ENCODE data around the gene PRDM16.
A peak's percentile ranks its signal among the peaks of the same experiment; 100 is the strongest.

Gene PRDM16

DNA sequence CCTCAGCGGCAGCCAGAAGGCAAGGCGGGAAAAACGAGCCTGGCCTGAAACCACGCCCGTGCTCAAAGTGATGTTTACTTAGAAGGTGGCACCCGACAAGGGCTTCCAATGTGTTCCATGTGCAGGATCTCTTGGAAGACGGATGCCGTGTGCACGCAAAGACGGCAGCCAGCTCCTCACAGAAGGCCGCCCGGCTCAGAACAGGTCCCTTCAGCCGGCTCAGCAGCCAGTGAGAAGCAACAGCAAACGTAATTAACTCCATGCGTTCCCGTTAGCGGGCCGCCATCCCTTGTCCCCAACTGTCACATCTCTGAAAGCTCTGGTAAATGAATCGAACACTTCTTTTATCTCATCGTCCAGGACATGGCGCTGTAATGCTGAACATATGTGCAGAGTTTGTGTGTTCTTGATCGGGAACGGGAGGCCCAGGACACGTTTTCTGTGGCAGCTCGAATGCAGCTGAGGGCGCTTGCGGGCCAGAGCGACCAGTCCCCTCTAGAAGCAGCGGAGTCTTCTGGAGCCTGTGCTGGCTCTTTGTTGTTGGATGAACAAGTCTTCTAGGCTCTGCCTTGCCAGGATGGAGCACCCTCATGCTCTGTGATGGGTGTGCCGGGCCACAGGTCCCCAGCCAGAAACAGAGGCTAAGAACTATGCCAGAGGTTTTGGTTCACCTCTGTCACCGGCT, 290.9 kb downstream of the PRDM16 start:
- Histone ChIP-seq H3K4me1 (ENCODE audit: control insufficient read depth, insufficient read depth, low read length) (no peaks in the 10 kb centered on the region; the same call in 1 of the 2 replicates), H3K27ac (ENCODE audit: extremely low read depth, low read depth, low read length) (no peak overlapping the region), H3K36me3 (ENCODE audit: control insufficient read depth in 2 of 2, insufficient read depth in 1 of 2, low read length in 2 of 2) (no peaks in the 10 kb centered on the region), H3K4me3 (ENCODE audit: low read depth, low read length) (no peak overlapping the region), H3K9me3 (ENCODE audit: control insufficient read depth, insufficient read depth, low read depth, low read length) (no peaks in the 10 kb centered on the region)
- ChIA-PET POLR2A (no interaction called here), CTCF (no interaction called here)
- TF ChIP-seq ZNF335 (tag by site-specific recombination; conservative IDR thresholded peaks at IDR 0.05), result no peak
- TF ChIP-seq ZNF37A (tag by site-specific recombination; IDR thresholded peaks at IDR 0.05), result no peak
- TF ChIP-seq KLF1 (tag by site-specific recombination; IDR thresholded peaks at IDR 0.05), result peak; percentile 82

DNA sequence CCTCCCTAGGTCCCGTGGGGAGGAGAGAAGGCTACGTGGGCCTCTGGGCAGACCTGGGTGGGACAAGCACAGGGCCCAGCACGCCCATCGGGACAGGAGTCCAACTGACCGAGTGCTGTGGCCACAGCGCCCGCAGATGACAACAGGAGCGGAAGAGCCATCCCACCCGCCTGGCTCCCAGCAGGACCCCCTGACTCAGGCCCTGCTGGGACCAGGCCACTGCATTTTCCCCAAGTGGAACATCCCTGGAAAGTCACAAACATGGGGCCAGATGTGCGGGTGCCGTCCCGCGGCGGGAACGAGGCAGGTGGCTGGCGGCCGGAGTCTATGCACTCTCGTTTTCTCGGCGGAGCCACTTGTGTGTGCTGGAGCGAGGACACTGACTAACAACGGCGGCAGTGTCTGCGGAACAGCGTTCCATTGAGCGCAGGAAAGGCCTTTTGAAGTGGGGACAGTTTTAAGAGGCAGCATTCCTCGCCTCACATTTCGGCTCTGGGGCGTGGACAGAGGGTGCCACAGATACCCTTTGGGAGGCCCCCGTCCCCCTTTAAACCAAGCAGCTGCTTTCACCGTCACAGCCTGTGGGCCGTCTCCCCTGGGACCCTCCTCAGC, 291.7 kb downstream of the PRDM16 start:
- ChIA-PET CTCF (interaction anchor here (0.7 kb wide), 1 partner anchor 946 kb away, joined by 3 read pairs; no protein-coding TSS in a partner anchor), POLR2A (no interaction called here)
- peaks cover 6% of the 10 kb centered on the region for H3K4me1 ChIP-seq (ENCODE audit: control insufficient read depth, insufficient read depth, low read length)
- TF ChIP-seq, protein P1, sequence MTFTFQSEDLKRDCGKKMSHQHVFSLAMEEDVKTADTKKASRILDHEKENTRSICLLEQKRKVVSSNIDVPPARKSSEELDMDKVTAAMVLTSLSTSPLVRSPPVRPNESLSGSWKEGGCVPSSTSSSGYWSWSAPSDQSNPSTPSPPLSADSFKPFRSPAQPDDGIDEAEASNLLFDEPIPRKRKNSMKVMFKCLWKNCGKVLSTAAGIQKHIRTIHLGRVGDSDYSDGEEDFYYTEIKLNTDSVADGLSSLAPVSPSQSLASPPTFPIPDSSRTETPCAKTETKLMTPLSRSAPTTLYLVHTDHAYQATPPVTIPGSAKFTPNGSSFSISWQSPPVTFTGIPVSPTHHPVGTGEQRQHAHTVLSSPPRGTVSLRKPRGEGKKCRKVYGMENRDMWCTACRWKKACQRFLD (tag by site-specific recombination; IDR thresholded peaks at IDR 0.05), result no peak
- TF ChIP-seq, protein P2, sequence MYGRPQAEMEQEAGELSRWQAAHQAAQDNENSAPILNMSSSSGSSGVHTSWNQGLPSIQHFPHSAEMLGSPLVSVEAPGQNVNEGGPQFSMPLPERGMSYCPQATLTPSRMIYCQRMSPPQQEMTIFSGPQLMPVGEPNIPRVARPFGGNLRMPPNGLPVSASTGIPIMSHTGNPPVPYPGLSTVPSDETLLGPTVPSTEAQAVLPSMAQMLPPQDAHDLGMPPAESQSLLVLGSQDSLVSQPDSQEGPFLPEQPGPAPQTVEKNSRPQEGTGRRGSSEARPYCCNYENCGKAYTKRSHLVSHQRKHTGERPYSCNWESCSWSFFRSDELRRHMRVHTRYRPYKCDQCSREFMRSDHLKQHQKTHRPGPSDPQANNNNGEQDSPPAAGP (tag by site-specific recombination; IDR thresholded peaks at IDR 0.05), result no peak
- TF ChIP-seq, protein P3, sequence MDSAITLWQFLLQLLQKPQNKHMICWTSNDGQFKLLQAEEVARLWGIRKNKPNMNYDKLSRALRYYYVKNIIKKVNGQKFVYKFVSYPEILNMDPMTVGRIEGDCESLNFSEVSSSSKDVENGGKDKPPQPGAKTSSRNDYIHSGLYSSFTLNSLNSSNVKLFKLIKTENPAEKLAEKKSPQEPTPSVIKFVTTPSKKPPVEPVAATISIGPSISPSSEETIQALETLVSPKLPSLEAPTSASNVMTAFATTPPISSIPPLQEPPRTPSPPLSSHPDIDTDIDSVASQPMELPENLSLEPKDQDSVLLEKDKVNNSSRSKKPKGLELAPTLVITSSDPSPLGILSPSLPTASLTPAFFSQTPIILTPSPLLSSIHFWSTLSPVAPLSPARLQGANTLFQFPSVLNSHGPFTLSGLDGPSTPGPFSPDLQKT (IDR thresholded peaks at IDR 0.05; ENCODE audit: borderline replicate concordance, low read depth, low read length), result no peak
- no peak for TF ChIP-seq ZNF660 (tag by site-specific recombination; IDR thresholded peaks at IDR 0.05)
- no peak for TF ChIP-seq ZNF624 (tag by site-specific recombination; IDR thresholded peaks at IDR 0.05)
- no peak for TF ChIP-seq FEZF1 (tag by site-specific recombination; IDR thresholded peaks at IDR 0.05)
- TF ChIP-seq, protein P4, sequence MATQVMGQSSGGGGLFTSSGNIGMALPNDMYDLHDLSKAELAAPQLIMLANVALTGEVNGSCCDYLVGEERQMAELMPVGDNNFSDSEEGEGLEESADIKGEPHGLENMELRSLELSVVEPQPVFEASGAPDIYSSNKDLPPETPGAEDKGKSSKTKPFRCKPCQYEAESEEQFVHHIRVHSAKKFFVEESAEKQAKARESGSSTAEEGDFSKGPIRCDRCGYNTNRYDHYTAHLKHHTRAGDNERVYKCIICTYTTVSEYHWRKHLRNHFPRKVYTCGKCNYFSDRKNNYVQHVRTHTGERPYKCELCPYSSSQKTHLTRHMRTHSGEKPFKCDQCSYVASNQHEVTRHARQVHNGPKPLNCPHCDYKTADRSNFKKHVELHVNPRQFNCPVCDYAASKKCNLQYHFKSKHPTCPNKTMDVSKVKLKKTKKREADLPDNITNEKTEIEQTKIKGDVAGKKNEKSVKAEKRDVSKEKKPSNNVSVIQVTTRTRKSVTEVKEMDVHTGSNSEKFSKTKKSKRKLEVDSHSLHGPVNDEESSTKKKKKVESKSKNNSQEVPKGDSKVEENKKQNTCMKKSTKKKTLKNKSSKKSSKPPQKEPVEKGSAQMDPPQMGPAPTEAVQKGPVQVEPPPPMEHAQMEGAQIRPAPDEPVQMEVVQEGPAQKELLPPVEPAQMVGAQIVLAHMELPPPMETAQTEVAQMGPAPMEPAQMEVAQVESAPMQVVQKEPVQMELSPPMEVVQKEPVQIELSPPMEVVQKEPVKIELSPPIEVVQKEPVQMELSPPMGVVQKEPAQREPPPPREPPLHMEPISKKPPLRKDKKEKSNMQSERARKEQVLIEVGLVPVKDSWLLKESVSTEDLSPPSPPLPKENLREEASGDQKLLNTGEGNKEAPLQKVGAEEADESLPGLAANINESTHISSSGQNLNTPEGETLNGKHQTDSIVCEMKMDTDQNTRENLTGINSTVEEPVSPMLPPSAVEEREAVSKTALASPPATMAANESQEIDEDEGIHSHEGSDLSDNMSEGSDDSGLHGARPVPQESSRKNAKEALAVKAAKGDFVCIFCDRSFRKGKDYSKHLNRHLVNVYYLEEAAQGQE (tag by site-specific recombination; IDR thresholded peaks at IDR 0.05), result no peak
- TF ChIP-seq ZNF202 (tag by site-specific recombination; IDR thresholded peaks at IDR 0.05; ENCODE audit: borderline replicate concordance), result no peak
- TF ChIP-seq, protein P5, sequence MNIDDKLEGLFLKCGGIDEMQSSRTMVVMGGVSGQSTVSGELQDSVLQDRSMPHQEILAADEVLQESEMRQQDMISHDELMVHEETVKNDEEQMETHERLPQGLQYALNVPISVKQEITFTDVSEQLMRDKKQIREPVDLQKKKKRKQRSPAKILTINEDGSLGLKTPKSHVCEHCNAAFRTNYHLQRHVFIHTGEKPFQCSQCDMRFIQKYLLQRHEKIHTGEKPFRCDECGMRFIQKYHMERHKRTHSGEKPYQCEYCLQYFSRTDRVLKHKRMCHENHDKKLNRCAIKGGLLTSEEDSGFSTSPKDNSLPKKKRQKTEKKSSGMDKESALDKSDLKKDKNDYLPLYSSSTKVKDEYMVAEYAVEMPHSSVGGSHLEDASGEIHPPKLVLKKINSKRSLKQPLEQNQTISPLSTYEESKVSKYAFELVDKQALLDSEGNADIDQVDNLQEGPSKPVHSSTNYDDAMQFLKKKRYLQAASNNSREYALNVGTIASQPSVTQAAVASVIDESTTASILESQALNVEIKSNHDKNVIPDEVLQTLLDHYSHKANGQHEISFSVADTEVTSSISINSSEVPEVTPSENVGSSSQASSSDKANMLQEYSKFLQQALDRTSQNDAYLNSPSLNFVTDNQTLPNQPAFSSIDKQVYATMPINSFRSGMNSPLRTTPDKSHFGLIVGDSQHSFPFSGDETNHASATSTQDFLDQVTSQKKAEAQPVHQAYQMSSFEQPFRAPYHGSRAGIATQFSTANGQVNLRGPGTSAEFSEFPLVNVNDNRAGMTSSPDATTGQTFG (tag by site-specific recombination; IDR thresholded peaks at IDR 0.05; ENCODE audit: borderline replicate concordance), result no peak
- TF ChIP-seq, protein P6, sequence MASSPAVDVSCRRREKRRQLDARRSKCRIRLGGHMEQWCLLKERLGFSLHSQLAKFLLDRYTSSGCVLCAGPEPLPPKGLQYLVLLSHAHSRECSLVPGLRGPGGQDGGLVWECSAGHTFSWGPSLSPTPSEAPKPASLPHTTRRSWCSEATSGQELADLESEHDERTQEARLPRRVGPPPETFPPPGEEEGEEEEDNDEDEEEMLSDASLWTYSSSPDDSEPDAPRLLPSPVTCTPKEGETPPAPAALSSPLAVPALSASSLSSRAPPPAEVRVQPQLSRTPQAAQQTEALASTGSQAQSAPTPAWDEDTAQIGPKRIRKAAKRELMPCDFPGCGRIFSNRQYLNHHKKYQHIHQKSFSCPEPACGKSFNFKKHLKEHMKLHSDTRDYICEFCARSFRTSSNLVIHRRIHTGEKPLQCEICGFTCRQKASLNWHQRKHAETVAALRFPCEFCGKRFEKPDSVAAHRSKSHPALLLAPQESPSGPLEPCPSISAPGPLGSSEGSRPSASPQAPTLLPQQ (tag by site-specific recombination; IDR thresholded peaks at IDR 0.05), result no peak
- no peak for TF ChIP-seq ZNF174 (tag by site-specific recombination; IDR thresholded peaks at IDR 0.05)
- TF ChIP-seq, protein P7, sequence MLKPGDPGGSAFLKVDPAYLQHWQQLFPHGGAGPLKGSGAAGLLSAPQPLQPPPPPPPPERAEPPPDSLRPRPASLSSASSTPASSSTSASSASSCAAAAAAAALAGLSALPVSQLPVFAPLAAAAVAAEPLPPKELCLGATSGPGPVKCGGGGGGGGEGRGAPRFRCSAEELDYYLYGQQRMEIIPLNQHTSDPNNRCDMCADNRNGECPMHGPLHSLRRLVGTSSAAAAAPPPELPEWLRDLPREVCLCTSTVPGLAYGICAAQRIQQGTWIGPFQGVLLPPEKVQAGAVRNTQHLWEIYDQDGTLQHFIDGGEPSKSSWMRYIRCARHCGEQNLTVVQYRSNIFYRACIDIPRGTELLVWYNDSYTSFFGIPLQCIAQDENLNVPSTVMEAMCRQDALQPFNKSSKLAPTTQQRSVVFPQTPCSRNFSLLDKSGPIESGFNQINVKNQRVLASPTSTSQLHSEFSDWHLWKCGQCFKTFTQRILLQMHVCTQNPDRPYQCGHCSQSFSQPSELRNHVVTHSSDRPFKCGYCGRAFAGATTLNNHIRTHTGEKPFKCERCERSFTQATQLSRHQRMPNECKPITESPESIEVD (tag by site-specific recombination; IDR thresholded peaks at IDR 0.05), result no peak
- no peak for TF ChIP-seq ZNF366 (tag by site-specific recombination; conservative IDR thresholded peaks at IDR 0.05)
- TF ChIP-seq, protein P8, sequence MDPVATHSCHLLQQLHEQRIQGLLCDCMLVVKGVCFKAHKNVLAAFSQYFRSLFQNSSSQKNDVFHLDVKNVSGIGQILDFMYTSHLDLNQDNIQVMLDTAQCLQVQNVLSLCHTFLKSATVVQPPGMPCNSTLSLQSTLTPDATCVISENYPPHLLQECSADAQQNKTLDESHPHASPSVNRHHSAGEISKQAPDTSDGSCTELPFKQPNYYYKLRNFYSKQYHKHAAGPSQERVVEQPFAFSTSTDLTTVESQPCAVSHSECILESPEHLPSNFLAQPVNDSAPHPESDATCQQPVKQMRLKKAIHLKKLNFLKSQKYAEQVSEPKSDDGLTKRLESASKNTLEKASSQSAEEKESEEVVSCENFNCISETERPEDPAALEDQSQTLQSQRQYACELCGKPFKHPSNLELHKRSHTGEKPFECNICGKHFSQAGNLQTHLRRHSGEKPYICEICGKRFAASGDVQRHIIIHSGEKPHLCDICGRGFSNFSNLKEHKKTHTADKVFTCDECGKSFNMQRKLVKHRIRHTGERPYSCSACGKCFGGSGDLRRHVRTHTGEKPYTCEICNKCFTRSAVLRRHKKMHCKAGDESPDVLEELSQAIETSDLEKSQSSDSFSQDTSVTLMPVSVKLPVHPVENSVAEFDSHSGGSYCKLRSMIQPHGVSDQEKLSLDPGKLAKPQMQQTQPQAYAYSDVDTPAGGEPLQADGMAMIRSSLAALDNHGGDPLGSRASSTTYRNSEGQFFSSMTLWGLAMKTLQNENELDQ (tag by site-specific recombination; IDR thresholded peaks at IDR 0.05; ENCODE audit: low read depth), result no peak

More for the DNA sequence above, 291.7 kb downstream of the PRDM16 start:
- H3K36me3 ChIP-seq (ENCODE audit: control insufficient read depth in 2 of 2, insufficient read depth in 1 of 2, low read length in 2 of 2), result no peaks in the 10 kb centered on the region
- H3K4me3 ChIP-seq (ENCODE audit: low read depth, low read length), result no peak overlapping the region
- H3K9me3 ChIP-seq (ENCODE audit: control insufficient read depth, insufficient read depth, low read depth, low read length), result no peaks in the 10 kb centered on the region
- H3K27ac ChIP-seq (ENCODE audit: extremely low read depth, low read depth, low read length), result no peak overlapping the region
